Hematopoietic multipotent progenitor cell treated with erythropoietin and hydrocortisone succinate and interleukin-3 and kit ligand, for 6 days (in vitro differentiated cells): ENCODE data around the gene TAS2R41.

Source experiments
- DNase-seq: peaks from one replicate; pipeline ENCODE4 v3.0.0-alpha.2; 2015

Gene TAS2R41, protein sequence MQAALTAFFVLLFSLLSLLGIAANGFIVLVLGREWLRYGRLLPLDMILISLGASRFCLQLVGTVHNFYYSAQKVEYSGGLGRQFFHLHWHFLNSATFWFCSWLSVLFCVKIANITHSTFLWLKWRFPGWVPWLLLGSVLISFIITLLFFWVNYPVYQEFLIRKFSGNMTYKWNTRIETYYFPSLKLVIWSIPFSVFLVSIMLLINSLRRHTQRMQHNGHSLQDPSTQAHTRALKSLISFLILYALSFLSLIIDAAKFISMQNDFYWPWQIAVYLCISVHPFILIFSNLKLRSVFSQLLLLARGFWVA

DNA sequence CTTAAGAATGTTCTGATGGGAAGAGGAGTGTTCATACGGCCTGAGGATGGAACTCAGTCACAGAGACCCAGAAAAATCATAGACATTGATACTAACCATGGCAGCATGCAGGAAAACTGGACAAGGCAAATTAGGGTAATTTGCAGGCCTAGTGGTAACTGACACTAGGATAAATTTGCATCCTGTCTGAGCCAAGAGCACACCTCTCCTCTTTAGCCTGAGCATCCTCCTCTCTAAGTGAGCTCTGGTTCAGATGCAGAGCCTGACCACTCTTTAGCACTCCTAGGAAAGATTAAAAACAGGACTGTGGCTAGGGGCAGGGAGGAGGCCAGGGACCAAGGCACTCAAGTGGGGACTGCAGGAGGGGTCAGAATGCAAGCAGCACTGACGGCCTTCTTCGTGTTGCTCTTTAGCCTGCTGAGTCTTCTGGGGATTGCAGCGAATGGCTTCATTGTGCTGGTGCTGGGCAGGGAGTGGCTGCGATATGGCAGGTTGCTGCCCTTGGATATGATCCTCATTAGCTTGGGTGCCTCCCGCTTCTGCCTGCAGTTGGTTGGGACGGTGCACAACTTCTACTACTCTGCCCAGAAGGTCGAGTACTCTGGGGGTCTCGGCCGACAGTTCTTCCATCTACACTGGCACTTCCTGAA, at the start of gene TAS2R41:
TAS2R41 (plus strand) TSS at position 373 of the 650 bp plus-strand sequence; CDS start at position 373, 0 bp downstream.
- no peak for DNase-seq

DNA sequence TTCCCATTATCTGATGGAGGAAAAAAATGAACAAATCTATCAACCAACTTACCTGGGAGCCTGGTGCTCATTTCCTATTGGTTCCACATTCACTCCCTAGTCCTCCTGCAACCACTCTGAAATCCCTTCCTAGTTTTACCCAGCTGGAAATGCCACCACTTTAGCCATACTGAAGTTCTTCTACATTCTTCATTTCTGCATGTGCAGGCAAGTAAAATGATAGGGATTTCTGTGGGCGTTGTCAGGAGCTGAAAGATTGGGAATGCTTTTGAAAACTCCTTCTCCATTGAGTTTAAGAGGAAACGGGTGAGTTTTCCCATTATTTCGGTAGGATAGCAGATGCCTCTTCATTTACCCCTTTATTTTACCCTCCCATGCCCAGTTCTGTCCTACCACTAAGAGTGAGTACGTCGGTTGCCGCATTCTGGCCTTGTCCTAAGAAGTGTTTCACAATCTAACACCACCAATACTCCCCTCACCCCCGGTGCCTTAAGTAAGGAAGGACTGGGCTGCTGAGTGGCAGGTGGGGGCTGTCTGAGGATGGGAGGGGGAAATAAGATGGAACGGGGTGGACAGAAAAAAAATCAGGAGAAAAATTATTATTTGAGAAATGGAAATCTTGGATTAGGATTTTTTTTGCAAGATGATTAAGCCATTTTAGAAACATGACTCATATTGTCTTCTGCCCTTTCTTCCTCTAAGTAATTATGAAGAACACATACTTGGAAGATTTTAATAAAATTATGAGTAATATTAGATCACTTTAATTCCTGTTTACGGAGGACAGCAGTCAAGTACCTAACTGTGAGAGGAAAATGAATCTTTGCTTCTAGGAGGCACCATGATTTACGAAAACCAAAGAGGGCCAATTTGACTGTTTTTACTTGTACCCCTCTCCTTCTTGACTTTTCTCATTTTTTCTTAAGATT, 47.6 kb upstream of the TAS2R41 start:
- no peak for DNase-seq

DNA sequence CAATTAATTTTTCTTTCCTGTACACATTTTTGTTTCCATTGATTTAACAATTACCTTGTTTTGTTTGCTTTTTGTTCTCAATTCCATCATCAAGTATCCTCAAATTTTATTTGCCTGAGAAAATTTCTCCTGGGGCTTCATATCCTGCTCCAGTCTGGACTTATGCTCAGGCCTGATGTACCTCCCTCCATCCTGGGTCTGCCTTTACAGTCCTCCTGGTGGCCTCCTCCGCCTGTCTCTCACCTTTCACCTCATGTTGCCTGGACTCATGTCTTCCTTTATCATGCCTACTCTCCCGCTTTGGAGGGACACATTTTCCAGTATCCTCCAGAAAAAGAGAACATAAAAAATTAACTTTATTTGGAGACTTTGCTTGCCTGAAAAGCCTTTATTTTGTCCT, 46.6 kb upstream of the TAS2R41 start:
- DNase-seq = no peak

DNA sequence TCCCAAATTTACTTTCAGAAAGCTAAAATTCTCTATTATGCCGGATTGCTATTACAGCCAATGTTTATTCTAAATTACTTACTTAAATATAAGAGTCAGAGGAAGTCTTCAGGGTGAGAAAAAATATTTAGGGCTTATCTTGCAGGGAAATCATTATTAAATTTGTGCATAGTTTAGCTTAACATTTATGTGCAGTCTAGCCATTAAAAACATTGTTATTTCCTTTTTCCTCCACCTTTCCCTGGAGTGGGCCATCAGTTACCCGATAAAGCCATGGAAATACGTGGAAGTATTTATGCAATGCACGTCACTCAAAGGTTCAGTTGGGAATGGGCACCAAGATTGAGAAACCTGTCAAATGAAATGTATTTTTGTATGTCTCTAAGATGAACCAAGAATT, 43.9 kb upstream of the TAS2R41 start:
- DNase-seq = no peak

DNA sequence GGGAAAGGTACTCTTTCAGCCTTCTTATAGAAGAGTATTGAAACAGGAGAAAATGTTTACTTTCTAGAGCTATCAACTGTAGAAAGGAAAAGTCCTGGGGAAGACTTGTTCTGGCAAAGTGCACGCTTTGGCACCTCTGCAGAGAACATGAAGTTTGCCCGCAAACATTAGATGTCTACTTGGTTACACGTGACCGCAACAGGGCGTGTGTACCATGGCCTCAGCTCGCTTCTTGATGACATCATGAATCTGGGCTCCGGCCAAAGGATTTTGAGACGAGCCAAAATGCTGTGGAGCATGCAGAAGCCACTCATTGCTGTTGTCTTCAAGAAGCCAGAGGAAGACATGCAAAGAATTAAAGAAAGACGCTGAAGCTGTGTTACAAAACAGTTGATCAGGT, 43.0 kb upstream of the TAS2R41 start:
- no peak for DNase-seq

DNA sequence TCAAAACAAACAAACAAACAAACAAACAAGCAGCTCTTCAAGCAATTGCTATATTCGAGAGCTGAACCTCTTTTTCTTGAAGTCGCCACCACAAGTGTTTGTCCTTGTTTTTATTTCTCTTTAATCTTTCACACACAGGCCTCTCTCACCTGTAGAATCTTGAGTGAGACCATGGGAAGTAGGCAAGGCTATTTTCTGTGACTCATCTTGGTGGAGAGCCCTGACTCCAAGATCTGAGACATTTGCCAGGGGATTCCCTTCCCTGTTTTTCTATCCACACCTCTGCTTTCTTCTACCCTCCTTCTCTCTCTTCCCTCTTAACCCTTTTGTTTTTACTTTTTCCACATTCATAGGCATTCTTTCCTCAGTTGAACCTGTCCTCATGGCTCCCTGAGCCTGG, 42.4 kb upstream of the TAS2R41 start:
- DNase-seq = no peak

DNA sequence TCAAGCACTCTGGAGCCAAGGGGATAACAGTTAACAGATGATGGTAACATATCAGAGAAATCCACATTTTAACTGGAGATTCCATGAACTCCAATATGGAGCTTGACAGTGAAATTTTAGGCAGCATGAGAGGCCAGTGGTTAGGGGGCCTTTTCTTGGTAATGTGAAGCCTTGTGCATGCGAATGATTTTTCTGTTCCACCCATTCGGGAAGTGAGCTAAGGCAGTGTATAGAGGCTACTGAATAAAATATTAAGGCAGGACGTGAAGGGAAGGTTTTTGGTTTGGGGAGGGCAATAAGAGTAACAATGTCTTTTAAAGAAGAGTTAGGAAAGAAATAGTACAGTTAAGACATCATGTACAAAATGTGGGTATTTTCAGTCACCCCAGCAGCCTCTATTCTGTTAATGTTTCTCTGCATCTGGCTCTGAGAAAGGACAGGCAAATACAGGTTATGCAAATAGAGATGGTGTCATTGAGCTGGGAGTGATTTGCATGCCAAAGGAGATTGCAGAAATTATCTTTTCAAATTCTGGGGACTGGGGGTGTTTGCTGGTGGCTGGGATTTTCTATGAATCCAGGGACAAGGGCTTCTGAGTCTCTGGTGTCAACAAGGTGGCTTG, 41.2 kb upstream of the TAS2R41 start:
- DNase-seq = no peak

DNA sequence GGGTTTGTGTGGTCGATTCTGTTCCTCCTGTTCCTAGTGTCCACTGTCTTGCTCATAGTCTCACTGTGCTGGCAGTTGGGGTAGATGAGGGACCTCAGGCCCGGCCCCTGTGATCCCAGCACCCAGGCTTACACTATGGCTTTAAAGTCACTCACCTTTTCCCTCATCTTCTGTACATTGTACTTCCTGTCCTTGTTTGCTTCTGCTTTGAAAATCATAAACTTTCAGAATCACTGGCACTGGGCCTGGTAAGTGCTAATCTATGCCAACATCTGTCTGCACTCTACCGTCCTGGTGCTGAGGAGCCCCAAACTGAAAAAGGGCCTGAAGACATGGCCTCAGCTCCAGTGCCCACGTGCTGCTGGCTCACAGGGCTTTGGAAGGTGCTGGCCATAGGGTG, 40.1 kb upstream of the TAS2R41 start:
- peak; percentile 76 for DNase-seq

DNA sequence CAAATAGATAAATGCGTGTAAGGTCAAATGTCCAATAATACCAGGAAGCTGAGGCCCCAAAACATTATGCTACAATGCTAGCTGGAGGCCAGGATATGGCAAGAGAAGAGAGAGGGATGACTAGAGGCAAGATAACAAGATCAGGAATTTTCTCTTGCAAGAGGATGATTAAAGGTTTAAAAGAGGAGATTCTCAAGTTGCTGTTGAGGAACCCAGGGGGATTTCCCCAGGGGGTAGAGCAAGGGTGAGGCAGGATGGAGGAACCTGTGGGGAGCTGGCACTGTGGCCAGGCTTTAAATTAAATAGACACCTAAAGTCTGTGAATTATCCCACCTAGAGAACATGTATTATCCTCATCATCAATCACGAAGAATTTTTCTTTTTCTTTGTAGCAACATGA, 37.8 kb upstream of the TAS2R41 start:
- DNase-seq = no peak

DNA sequence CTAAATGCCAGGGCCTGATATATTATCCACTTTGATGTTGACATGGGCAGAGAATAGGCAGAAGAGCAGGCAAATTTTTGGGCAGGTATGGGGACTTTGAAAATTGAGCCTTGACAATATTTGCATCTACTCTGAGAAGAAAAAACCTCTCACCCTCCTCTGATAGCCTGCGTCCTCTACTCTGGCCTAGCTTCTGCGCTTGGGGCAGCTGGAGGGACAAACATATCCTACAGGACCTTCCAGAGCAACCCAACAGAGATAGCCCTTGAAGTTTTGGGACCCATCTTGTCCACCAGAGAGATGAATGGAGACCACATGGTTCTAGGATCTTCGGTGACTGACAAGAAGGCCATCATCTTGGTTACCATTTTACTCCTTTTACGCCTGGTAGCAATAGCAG, 34.5 kb upstream of the TAS2R41 start, which contains the start of gene TAS2R60:
TAS2R60 (plus strand) TSS at position 301 of the 400 bp plus-strand sequence; CDS start at position 301, 0 bp downstream.
- no peak for DNase-seq

DNA sequence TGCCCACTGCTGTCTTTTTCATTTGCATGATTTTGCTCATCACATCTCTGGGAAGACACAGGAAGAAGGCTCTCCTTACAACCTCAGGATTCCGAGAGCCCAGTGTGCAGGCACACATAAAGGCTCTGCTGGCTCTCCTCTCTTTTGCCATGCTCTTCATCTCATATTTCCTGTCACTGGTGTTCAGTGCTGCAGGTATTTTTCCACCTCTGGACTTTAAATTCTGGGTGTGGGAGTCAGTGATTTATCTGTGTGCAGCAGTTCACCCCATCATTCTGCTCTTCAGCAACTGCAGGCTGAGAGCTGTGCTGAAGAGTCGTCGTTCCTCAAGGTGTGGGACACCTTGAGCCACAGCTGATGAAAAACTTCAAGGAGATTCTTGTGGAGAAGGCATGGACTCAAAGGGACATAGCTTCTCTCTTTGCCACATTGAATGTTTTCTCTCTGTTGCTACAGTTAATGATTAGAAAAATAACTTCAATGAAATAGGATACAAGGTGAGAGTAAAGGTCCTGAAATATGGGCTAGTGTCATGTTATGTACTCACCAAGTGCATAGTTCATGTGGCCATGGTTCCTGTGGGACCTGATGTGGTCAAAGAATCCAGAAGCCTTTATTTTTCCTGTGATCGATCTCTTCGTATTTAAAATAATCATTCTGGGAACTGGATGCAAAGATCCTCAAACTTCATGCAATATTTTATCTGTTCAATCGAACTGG, 33.5 kb upstream of the TAS2R41 start:
- DNase-seq = no peak

DNA sequence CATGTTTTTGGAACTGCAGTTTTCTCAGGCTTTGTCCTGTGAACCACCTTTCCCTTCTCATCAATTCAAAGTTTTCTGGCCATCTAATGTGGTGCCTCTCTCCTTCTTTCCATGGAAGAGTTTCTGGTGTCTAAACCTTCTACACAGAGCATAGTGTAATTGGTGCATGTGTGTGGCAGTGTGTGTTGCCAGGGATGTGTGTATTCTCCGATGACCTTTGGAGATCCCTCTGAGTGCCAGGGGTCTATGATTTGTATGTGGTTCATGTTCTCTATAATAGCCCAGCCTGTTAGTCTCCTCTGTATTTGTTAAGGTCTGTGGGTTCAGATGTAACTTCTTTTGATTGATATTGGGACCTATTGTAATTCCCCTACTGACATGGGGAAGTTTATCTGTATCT, 32.9 kb upstream of the TAS2R41 start:
- DNase-seq = no peak

DNA sequence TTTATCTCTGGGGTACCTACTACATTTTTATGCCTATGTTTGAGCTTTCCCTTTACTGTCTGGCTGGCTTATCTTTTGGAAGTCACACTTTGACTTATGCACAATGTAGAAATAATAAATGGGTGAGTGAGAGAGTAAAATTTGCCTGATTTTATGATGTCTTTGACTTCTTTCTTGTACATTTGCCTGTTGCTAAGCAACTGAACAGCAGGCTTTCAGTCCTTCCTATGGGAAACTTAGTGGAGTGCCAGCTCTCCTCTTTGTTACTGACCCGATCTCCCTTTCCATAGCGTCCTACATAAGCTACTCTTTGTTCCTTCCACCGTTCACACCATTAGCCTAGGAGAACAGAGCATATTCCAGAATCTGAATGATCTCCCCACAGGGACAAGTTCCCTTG, 30.2 kb upstream of the TAS2R41 start:
- no peak for DNase-seq

DNA sequence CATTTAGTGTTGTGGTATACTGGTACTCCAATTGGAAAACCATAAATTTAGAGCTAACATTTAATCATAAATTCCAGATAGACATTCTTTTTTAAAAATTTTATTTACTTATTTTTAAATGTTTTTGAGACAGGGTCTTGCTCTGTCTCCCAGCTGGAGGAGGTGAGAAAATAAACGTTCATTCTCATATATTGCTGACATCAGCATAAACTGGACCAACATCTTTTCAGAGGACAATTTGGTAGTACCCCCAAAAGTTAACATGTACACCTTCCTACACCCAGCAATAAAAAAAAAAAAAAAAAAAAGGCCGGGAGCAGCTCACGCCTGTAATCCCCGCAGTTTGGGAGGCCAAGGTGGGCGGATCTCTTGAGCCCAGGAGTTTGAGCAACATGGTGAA, 29.2 kb upstream of the TAS2R41 start:
- no peak for DNase-seq

DNA sequence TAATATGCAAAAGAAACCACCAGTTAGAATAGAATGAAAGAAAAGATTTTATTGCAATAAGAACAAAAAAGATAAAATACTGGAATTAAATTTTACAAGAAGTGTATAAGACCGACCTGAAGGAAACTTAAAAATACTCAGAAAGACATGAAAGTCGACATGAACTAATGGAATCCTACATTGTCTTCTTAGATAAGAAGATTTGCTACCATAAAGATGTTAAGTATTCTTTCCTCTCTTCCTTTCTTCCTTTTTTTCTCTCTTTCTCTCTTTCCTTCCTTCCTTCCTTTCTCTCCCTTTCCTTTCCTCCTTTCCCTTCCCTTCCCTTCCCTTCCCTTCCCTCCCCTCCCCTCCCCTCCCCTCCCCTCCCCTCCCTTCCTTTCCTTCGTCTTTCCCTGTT, 27.9 kb upstream of the TAS2R41 start:
- no peak for DNase-seq

DNA sequence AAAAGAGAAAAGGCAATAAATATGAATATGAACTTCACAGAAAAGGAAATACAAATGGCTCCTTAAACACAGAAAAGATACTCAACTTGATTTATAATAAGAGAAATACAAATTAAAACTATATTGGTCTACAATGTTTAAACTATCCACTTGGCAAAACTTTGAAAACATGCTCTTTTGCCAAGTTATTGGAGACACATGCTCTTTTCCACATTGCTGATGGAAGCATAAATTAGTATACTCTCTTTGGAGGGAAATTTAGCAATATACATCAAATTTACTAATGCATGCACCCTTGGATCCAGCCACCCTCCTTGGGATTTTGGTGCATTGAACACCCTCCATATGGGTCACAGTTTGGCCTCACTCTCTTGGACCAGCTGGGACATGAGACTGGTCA, 26.6 kb upstream of the TAS2R41 start:
- no peak for DNase-seq

DNA sequence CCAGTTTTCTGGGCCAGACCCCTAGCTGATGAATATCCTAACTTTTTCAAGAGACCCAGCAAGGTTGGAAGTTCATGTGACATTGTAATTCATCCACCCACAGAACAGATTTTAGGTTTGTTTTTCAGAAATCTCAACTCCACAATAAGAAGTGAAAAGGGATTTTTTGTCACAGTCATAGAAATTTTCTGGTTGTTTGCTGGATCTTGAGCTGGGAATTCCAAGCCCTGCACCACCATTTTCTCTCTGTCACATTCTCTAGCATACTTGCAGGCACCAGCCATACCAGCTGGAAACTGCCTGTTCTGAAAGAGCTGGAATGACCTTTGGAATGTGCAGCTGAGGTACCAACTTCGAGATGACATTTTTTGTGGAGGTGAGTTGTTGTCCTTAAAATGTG, 25.9 kb upstream of the TAS2R41 start:
- DNase-seq = no peak

DNA sequence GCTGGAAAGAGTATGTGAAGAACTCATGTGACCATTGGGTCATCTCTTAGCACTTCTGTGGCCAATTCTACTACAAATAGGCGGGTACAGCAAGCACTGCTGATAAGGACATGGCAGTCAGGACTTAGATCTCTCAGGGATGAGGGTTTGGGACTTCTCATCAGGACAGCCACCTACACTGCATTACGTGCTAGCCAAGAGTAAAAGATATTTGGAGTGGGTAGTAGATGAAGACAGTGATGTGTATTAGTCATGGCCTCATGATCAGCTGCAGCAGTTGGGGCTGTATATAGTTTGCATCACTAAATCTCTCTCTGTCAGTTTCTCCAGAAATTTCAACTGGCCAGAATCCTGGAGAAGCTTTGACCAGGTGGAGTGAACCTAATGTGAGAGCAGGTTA, 25.2 kb upstream of the TAS2R41 start:
- DNase-seq = no peak

DNA sequence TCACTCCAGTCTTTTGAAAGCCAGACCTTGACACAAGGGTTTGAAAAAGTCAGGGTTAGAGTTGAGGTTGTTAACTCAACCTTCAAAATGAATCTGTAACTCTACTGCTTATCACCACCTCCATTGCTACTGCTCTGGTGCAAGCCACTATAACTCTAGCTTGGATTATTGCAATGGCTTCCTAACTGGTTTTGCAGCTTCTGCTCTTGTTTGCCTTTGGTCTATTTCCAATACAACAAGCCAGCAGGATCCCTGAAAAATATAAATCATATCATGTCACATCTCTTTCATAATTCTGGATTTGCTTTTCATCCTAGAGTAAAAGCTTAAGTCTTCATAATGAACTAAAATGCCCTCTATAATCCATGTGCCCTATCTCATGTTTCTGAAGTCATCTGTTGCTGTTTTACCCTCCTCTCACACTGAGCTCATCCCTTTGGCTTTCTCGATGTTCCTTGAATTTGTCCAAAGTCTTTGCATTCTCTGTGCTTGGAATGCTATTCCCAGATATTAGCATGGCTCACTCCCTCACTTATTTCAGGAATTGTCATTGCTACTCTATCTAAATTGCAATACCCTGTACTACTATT, 23.5 kb upstream of the TAS2R41 start:
- DNase-seq = no peak

DNA sequence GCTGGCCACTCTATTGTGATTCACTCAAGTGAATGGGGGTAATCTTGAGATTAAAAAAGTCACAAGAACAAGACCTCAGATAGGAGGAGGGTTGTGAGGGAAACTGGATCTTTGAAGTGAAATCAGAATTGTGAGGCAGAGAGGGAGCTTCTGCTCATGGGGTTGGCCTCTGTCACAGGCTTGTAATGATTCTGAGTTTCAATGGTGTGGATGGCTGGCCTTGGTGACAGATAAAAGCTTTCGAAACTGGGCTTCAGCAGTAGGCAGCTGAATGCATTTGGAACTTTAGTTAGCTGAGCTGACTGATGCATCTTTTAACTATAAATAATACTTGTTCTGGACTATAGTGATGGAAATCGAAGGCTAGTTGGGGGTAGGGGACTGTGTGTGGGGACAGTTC, 22.2 kb upstream of the TAS2R41 start:
- DNase-seq = no peak

DNA sequence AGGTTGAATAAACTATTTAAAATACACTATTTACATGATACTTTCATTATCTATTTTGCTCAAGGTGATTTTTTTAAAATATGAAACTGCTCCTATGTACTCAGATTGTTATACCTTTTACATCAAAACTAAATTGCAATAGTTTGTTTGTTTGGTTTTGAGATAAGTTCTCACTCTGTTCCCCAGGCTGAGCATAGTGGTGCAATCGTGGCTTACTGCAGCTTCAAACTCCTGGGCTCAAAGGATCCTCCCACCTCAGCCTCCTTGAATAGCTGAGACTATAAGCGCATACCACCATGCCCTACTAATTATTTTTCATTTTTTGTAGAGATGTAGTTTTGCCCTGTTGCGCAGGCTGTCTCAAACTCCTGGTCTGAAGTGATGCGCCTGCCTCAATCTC, 21.7 kb upstream of the TAS2R41 start:
- no peak for DNase-seq
